HG03175 (cell line): Measurements from ENCODE around the gene DENND2D.

Experiments used
- ATAC-seq: cut with Tn5 transposase; IDR thresholded peaks from one replicate; pipeline ENCODE4 v1.9.1; 2021; ENCODE audit warnings: mild to moderate bottlenecking, moderate library complexity; ENCODE audit not compliant: unreplicated experiment

DENND2D gene

DNA sequence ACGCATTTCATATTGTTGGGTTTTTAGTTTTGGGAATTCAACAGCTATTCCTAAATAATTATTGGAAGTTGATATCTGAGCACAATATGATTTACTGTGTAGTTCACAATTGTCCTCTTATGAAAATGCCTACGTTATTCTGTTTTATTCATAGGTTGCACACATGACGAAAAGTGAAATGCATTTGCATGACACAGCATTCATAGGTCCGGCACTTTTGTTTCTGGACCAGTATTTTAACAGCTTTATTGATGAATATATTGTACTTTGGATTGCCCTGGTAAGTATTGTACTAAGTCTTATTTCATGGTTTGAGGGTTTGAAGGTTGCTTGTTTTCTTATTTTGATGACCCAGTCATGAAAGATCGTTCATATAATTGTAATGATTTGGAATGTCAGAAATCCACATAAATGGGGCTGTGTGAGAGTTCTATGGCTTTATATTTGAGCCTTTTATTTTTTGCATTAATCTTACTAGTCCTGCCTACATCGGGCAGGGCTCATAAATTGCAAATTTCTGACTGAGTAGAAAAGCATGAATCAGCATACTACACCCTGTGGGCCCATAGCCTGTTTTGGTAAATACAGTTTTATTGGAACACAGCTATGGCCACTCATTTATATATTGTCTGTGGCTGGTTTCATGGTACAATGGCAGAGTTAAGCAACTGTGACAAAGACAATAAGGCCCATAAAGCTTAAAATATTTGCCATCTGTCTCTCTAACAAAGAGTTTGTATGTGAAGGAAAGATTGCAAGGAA is 17.0 kb downstream of the DENND2D start:
- no peak for ATAC-seq

GRCh38 chr1:111182052-111182451 is 18.4 kb downstream of the DENND2D start:
- ATAC-seq = no peak

DNA sequence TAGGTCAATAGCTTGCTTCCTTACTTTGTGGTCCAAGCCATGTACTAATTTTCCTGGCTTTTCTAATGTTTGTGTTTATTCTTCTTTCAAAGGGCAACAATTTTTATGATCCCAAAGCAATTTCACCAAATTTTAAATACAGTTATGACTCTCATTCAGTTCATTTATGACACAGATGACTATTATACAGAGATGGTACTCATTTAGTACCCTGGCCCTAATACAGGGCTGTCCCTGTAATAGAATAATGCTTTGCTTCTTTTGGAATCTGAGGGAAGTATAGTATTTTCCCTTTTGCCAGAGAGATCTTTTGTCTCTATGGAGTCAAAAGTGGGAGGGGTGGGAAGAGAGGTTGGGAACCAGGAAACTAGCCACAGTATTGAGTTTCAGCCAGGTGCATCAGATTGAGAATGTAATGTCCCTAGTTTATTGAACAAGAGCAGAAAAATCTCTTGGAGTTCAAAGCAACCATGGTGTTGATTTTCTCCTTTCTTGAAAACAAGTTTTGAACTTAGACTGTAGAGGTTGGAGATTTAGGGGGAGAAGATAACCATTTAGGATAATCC is 20.4 kb downstream of the DENND2D start:
- no peak for ATAC-seq

DNA sequence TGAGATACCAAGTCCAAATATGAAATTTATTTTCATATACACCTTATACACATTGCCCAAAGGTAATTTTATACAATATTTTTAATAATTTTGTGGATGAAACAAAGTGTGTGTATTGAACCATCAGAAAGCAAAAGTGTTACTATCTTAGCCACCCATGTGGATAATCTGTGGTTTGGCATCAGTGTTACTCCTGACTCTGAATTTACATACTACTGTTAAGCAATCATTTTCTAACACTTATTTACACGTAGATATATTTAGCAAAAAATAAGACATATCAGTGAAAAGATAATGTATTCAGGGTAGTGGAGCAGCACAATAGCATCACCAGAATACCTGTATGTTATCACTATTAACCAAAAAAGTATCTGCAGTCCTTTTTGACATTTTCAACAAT is 23.8 kb downstream of the DENND2D start:
- peak; percentile 77 for ATAC-seq

- no peak for ATAC-seq
These were observed 25.1 kb downstream of the DENND2D start for GRCh38 chr1:111175349-111175748.

DNA sequence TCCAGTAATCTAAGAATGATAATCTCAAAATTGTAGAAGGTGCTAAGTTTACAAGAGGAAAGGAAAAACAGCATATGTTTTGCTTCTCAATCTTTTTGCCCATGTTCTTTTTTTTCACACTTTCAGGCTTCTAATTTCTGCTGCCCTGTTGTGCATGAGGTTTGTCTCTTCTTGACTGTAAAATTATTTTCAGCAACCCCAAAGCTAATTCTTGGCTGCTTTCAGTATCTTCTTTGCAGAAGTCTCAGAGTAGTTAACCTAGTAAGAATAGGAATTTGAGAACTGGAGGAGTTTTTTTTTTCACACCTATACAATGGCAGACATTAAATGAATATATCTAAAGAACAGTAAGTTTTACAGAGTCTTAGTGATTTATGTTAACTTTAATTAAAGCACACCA is 26.4 kb downstream of the DENND2D start:
- ATAC-seq = no peak

DNA sequence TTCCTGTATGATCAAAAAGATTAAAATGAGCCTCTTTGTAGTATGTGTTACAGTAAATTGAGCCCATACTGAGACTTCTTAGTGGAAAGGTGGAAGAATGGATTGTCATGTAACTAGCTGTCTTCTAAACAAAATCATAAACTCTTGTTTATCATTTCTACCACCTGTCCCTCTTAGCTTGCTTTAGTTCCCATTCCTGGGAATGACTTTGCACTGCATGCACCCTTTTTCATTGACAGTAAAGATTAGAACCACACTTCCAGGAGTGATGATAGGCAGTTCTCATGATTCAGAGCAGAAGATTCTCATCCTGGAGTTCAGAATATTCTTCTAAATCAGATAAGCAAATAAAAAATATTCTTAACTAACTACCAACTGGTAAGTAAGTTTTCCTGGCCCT is 28.0 kb downstream of the DENND2D start:
- no peak for ATAC-seq

GRCh38 chr1:111164151-111164550 is 36.3 kb downstream of the DENND2D start:
- ATAC-seq = no peak

- ATAC-seq = no peak
These were observed 37.1 kb downstream of the DENND2D start for GRCh38 chr1:111163363-111163762.

DNA sequence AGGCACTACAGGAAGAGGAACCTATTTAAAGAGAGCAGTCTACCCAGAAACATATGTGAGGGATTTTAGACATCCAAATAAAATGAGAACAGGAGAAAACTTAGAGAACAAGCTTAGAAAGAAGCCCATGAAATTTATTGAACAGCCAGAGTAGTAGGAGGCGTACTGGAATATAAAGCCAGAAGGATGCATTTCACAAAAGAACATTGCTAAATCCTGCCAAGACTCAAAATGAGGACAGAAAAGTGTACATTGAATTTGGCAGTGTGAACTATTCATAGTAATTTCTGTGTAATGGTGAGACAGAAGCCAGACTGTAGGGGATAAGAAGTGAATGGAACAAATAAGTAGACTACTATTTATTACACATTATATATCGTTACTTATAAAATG is 38.0 kb downstream of the DENND2D start:
- ATAC-seq = no peak

- no peak for ATAC-seq
These were observed 38.5 kb downstream of the DENND2D start for GRCh38 chr1:111161843-111162487.

- no peak for ATAC-seq
These were observed 43.0 kb downstream of the DENND2D start for GRCh38 chr1:111157431-111157830.

GRCh38 chr1:111154021-111154999 is 46.1 kb downstream of the DENND2D start:
- no peak for ATAC-seq

GRCh38 chr1:111151838-111152237 is 48.6 kb downstream of the DENND2D start:
- no peak for ATAC-seq

- ATAC-seq = peak; percentile 43
These were observed 52.0 kb downstream of the DENND2D start for GRCh38 chr1:111148376-111148881.

DNA sequence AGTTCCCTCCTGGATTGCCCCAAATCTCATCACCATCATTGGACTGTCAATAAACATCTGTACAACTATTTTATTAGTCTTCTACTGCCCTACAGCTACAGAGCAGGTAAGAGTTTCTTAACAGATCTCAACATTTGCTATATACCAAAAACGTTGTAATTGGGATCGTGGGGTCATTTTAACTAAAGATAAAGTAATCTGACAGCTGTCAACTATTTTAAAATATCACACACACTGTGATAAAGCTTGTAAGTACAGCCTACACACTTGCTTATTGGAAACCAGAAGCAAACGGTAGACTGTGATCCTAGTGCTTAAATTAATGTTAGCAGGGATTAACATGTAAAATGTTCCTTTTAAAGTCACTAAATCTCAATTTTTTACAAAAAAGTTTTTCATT is 52.5 kb downstream of the DENND2D start:
- ATAC-seq = no peak

DNA sequence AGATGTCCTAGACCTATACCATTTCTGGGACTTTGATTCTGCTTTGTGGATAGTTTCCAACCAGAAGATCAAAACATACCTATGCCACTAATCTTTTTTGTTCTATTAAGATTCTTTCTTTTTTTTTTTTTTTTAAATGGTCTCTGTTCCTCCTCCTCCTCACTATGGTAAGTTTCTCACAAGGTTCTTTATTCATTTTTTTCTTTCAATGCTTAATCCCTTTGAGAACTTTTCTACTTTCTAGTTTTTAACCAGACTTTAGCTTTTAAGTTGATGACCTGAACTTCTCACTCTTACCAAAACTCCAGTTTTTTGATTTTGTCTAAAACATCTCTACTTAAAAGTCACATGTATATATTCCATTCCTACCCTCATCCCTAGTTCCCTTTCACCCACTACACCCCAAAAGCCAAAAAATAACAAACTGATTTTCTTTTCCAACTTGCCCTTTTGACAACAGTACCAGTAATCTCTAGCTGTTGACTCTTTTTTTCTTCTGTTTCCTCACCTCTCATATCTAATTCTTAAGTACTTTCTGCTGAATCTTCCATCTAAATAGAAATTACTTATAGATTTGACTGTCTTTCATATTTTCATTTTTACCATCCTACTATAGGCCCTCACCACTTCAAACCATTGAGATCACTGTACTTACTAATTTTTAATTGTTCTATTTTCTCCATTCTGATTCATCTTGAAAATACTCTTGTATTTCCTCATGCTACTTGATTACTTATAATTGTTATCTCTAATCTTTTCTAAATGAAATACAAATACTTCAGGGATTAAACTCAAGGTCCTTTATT is 54.3 kb downstream of the DENND2D start:
- no peak for ATAC-seq

DNA sequence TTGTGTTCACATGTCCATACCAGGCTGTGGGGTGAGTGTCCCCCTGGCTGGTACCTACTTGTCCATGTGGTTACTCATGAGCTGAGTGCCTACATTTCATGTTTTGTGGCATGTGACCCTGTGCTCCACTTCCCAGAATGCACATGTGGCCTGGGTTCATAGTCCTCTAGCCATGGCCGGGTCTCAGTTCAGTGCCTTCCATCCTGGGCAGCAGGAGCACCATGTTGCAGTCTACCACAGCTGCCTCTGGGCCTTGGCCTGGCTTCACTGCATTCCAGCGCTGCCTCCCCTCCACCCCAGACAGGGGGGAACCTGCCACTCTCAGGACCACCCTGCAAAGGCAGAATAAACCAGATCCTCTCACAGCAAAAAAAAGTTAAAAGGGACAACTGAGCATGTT is 54.9 kb downstream of the DENND2D start:
- ATAC-seq = no peak

DNA sequence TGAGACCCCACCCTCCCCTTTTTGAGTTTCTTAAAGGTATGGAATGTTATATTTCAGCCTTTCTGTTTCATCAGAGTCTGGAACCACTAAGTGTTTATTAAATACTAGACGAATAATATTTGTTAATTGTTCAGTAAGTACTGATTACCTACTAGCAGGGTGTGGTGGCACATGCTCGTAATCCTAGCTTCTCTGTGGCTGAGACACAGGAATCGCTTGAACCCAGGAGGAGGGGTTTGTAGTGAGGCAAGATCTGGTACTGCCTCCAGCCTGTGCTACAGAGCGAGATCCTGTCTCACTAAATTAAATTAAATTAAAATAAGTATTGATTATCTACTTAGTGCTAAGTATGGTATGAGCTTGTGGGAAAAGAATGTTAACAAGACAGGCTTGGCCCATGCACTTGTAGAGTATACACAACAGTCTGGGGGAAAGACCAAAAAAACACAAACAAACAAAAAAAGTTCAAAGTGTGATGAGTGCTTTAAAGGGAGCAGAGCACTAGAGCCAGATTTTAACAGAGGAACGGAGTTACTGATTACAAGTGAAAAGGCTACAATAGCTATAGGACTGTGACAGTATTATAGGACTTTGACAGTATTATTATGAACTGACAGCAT is 58.0 kb downstream of the DENND2D start:
- no peak for ATAC-seq
